Measurements from ENCODE around the gene EFCAB6. TPM values are rescaled to one million over a fixed set of nuclear protein-coding genes. Genes with fewer than 3 reads are reported as not detected.

The EFCAB6 gene
- 2.6 TPM in 2 replicates for total RNA-seq (2014; rRNA removed; shearing (Covaris generic))

- peak; percentile 90 for DNase-seq (ENCODE audit: low spot score)
Observed at GRCh38 chr22:43812149-43812842, at the start of gene EFCAB6. Gene EFCAB6 (minus strand): TSS chr22:43812305. CDS start chr22:43782318, 29,987 bp downstream.

DNA sequence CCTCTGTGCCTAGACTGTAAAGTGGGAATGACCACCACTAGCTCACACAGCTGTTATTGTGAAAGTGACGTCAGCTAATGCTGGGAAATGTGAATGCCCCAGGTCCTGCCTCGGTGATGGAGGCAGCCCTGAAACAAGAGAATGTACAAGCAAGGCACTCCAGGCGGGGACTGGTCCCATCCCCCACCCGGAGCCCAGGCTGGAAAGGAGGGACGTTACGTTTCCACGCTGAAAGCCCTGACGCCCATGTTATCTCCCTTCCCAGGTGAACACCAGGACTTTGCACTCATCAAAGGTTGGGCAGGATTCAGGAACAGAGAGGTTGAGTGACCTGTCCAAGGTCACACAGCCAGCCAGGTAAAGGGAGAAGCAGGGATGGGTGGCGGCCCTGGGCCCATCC, 49.4 kb upstream of the EFCAB6 start:
- DNase-seq (ENCODE audit: low spot score) = no peak

- DNase-seq (ENCODE audit: low spot score) = no peak
Observed at GRCh38 chr22:43860831-43861230, 48.7 kb upstream of the EFCAB6 start.

DNA sequence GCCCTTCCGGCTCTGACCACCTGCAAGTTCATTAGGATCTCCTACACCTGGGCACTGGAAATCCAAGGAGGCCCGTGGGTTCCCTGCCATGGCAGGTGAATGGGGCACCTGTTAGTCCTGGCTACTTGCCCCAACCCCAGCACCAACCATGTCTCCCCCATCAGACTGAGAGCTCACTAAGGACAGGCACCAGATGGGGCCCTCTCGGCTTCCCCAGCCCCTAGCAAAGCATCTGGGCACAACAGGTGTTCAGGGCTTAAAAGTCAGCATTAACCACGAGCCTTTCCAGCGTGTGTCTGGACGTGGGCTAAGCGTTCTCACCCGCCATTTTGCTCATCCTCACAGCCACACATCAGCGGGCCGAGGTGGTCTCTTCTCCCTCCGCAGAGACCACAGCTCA, 48.0 kb upstream of the EFCAB6 start:
- DNase-seq (ENCODE audit: low spot score) = no peak

DNA sequence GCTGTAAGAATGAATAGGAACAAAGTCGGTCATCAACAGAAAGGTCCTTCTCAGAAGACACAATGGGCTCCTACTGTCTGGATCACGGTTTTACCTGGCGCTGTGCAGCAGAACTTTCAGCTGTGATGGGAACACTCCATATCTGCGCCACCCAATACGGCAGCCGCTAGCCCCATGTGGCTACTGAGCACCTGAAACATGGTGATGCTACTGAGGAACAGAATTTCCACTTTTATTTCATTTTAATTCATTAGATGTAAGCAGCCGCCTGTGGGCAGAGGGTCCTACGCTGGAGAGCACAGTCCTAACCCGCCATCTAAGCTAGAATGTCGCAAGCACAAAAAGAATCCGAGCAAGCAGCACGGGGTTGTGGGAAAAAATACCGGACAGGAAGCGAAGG, 47.5 kb upstream of the EFCAB6 start:
- no peak for DNase-seq (ENCODE audit: low spot score)

- no peak for DNase-seq (ENCODE audit: low spot score)
Observed at GRCh38 chr22:43859176-43859575, 47.1 kb upstream of the EFCAB6 start.

DNA sequence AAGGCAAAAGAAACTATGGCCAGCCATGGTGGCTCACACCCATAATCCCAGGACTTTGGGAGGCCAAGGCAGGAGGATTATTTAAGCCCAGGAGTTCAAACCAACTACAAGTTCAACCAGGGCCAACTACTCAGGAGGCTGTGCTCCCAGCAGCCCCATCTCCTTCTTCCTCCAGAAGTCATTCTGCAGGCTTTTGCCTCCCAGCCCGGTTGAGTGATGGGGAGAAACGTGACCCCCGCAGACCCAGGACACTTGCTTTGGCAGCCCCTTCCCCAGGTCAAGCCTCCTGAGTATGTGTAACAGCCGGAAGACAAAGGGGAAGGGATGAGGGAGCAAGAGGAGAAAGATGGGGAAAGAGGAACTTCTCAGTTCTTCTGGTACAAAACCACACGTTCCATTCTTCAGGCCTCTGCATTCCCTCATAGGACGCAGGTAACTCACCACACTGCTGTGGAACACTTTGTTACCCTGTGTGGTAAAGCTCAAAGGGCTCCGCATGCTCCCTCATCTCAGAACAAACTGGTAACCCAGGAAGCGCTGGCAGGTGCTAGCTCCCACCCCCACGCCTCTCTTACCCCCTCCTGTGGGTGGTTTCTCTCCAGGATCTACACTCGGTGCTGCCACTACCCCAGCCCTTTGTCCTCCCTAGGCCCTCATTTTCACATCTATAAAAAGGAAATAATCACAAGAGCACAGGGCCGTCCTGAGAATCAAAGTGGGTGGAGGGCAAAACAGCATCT, 46.2 kb upstream of the EFCAB6 start:
- DNase-seq (ENCODE audit: low spot score) = no peak

GRCh38 chr22:43857367-43857766, 45.3 kb upstream of the EFCAB6 start:
- DNase-seq (ENCODE audit: low spot score) = no peak

- no peak for DNase-seq (ENCODE audit: low spot score)
Observed at GRCh38 chr22:43855431-43855830, 43.3 kb upstream of the EFCAB6 start.

- DNase-seq (ENCODE audit: low spot score) = no peak
Observed at GRCh38 chr22:43854786-43855271, 42.7 kb upstream of the EFCAB6 start.

DNA sequence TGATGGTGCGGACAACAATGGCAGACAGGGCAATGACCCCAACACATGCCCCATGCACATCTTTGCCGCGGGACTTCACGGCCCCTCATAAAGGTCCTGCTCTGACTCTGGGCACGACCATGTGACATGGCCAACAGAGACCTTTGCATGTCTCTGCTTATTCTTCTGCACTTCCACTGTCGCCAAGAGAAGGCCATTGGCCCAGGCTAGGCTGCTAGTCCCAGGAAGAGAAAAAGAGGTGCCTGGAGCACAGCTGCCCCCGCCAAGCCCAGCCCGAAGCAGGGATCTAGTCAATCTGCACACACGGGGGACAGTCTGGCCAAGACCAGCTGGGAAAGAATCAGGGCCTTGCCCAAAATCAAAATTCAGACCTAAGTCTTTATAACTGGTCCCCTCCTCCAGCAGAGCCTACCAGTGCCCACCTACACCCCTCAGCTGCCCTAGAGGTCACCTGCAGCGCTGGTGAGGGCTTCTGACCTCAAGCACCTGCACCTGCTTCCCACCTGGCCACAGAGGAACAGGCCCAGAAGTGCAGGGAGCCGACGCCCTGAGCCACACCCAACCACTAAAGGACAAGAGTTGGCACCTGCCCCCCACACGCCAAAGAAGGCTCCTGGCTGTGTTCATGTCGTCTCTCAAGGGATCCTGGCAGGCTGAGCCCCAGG, 42.1 kb upstream of the EFCAB6 start:
- no peak for DNase-seq (ENCODE audit: low spot score)

DNA sequence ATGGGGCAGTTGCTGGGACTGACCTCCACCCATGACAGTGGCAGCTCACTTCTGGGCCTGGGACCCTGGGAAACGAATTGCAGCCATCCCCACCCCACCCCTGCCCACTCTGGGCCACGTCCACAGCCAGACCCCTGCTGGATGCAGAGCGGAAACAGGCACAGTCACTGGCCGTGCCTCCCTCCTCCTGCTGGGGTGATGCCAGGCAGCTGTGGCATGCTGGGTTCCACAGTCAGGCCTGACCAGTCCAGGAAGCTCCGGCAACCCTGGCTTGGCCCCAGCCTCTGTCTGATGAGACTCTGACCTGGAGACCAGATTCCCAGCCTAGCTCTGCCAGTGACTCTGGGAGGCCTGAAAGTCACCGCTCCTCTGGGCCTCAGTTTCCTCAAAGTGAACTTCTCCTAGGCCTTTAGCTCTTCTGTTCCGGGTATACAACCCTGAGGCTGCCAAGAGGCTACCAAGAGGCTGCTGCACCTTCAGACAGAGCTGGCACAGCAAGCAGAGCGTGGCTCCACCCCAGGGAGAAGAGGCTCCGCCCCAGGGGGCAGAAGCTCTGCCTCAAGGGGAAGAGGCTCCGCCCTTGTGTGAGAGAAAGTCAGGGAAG, 41.3 kb upstream of the EFCAB6 start:
- no peak for DNase-seq (ENCODE audit: low spot score)

- no peak for DNase-seq (ENCODE audit: low spot score)
Observed at GRCh38 chr22:43852573-43853327, 40.6 kb upstream of the EFCAB6 start.

DNA sequence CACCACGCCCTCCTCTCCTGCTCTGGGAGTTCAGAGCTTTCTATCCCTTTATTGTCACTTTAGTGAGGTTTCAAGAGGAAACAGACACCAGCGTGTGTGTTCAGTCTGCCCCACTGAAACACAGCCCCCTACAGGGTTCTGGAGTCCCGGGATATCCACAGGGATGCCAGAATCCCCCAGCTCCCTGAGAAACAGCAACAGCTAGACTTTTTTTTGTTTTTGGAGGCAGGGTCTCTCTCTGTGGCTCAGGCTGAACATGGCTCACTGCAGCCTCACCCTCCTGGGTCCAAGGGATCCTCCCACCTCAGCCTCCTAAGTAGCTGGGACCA, 39.8 kb upstream of the EFCAB6 start:
- no peak for DNase-seq (ENCODE audit: low spot score)

GRCh38 chr22:43851058-43851978, 39.2 kb upstream of the EFCAB6 start:
- DNase-seq (ENCODE audit: low spot score) = no peak

DNA sequence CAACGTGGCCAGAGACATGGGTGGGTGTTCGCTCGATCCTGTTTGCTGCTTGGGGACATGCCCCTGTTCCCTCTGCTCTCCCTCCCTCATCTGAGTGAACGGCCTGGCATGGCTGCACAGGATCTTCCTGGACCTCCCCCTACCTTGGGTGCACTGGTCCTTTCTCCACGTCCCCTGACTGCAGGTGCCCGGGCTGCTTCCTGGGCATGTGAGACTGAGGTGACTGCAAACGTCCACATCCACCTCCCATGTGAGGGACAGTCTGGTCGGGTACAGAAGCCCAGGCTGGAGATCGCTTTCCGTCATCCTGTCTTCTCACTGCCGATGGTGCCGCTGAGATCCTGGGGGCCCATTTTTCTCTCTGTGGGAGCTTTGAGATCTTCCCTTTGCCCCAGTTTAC, 38.4 kb upstream of the EFCAB6 start:
- no peak for DNase-seq (ENCODE audit: low spot score)

DNA sequence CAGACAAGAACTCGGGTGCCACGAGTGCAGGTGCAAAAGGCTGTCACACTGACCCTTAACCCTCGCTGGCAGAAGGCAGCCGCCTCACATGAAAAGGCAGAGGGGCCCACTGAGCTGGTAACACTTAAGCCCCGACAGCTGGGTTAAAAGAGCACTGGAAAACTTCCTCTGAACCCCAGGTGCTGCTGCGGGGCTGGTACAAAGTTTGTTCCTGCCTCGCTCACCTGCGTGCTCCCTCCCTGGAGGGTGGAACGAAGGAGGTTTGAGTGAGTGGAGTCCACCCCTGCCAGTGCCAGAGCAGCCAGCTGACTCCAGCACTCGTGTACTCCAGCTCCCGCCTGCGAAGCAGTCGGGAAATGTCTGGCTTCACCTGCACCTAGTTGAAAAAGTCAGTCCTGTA, 37.6 kb upstream of the EFCAB6 start:
- no peak for DNase-seq (ENCODE audit: low spot score)

DNA sequence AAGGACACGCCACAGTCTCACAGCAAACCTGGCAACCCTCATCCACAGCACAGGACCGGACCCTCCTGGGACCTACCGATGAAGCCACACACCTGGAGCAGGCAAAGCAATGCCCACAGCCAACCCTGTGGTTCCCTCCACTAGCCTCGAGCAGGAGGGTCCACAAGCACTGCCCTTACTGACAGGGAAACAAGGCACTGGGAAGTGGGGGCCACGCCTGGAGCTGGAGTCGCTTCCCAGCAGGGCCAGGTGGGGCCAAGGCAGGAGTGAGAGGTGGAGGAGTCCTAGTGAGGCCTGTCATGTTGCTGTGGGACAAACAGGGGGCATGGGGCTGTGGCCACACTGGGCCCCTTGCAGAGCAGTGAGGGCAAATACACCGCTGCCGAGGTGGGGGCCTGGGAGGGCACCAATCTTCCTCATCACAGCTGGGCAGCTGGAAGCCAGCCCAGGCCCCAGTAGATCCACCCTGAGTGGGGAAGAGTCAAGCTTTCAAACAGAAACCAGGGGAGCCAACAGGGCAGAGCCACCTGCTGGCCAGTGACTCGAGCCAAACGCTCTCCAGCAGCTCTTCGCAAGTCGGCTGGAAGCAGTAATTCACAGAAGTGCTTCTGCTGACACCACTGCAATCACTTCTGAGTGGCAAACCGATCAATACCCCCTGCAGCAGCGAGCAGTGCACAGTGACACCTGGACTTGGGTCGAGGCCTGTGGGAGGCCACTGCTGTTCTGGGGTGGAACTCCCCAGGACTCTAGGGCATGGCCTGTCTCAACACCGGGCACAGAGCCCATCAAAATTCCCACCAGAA, 36.5 kb upstream of the EFCAB6 start:
- no peak for DNase-seq (ENCODE audit: low spot score)

DNA sequence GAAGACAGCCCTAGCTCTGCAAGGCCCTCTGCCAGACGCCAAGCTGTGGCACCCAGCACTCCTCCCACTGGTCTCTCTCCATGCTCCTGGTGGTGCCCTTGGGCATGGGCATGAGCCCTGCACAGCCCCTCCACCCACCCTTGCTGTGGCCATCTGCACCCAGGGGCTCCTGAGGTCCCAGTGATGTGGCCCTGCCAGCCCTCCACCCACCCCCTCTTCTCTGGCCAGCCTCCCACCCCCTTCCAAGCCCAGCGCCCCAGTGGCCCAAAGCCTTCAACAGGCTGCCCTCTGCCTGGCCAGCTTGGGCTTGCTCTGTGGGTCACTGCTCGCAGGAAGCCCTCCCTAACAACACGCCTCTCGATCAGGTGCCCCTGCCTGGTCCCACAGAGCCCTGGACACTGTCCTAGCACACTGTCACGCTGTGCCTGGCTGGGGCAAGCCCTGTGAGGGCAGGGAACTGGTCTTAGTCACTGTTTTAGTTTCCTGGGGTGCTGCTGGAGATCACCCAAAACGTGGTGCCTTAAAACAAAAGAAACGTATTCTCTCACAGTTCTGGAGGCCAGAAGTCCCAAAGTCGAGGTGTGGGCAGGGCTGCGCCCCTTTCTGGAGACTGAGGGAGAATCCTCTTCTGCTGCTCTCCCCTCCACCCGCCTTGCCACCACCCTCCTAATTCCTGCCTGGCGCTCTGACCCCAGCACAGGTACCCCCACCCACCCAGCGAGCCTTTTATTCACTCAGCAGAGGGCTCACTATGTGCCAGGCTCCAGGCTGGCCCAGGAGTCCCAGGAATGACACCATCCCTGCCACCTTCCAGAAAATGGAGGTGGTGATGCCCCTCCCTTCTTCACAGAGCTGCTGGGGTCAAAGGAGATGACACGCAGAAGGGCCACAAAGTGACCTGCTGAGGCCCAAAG, 35.5 kb upstream of the EFCAB6 start:
- no peak for DNase-seq (ENCODE audit: low spot score)
